NOMO-1 (cell line): ENCODE measurements around the gene SERINC3.
"Not testable (repeated sequence)": the region's sequence is repeated elsewhere in the genome, so short reads cannot be mapped to it uniquely, and the experiment has no call there.

Experiments used
- DNase-seq, 2 experiments: peaks; one replicate each; lab custom pipeline; 2025; ENCODE audit not compliant: unreplicated experiment in 2 of 2; lab: John Stamatoyannopoulos, UW

SERINC3 gene

GRCh38 chr20:44521484-44522481 is at the start of gene SERINC3:
TSS of gene SERINC3 (minus strand) at chr20:44522070. CDS start at chr20:44521951, 119 bp downstream.
- DNase-seq: peak; percentile 93 to 95

- DNase-seq: no peak
Observed at GRCh38 chr20:44571362-44571988, 49.6 kb upstream of the SERINC3 start.

GRCh38 chr20:44570367-44570766 is 48.5 kb upstream of the SERINC3 start:
- DNase-seq: no peak

GRCh38 chr20:44566811-44567210 is 44.9 kb upstream of the SERINC3 start:
- no peak for DNase-seq

- DNase-seq: no peak
Observed at GRCh38 chr20:44566018-44566417, 44.1 kb upstream of the SERINC3 start.

- DNase-seq: no peak
Observed at GRCh38 chr20:44561876-44562275, 40.0 kb upstream of the SERINC3 start.

GRCh38 chr20:44560818-44561217 is 38.9 kb upstream of the SERINC3 start:
- not testable (repeated sequence) for DNase-seq

- no peak for DNase-seq
Observed at GRCh38 chr20:44560229-44560628, 38.4 kb upstream of the SERINC3 start.

GRCh38 chr20:44559302-44559701 is 37.4 kb upstream of the SERINC3 start:
- no peak for DNase-seq

- DNase-seq: no peak
Observed at GRCh38 chr20:44552950-44553908, 31.4 kb upstream of the SERINC3 start.

- no peak for DNase-seq
Observed at GRCh38 chr20:44552568-44552949, 30.7 kb upstream of the SERINC3 start.

GRCh38 chr20:44552050-44552449 is 30.2 kb upstream of the SERINC3 start:
- no peak for DNase-seq

GRCh38 chr20:44549123-44549522 is 27.3 kb upstream of the SERINC3 start:
- no peak for DNase-seq

GRCh38 chr20:44547419-44547818 is 25.5 kb upstream of the SERINC3 start:
- no peak for DNase-seq

- DNase-seq: no peak
Observed at GRCh38 chr20:44544263-44544662, 22.4 kb upstream of the SERINC3 start.

GRCh38 chr20:44543358-44543757 is 21.5 kb upstream of the SERINC3 start:
- no peak for DNase-seq

- peak; percentile 50 to 77 for DNase-seq
Observed at GRCh38 chr20:44542890-44543289, 21.0 kb upstream of the SERINC3 start.

- DNase-seq: no peak
Observed at GRCh38 chr20:44541992-44542391, 20.1 kb upstream of the SERINC3 start.

- no peak for DNase-seq
Observed at GRCh38 chr20:44540834-44541233, 19.0 kb upstream of the SERINC3 start.

- DNase-seq: no peak
Observed at GRCh38 chr20:44537993-44538392, 16.1 kb upstream of the SERINC3 start.

GRCh38 chr20:44536175-44536574 is 14.3 kb upstream of the SERINC3 start:
- DNase-seq: peak; percentile 18 to 59
